ENCODE results near the gene ATP2B1. TPM values are rescaled to one million over a fixed set of nuclear protein-coding genes. Genes with fewer than 3 reads are reported as not detected.

The ATP2B1 gene
- total RNA-seq, 1 donor from 2014 or later, result 105 TPM

DNA sequence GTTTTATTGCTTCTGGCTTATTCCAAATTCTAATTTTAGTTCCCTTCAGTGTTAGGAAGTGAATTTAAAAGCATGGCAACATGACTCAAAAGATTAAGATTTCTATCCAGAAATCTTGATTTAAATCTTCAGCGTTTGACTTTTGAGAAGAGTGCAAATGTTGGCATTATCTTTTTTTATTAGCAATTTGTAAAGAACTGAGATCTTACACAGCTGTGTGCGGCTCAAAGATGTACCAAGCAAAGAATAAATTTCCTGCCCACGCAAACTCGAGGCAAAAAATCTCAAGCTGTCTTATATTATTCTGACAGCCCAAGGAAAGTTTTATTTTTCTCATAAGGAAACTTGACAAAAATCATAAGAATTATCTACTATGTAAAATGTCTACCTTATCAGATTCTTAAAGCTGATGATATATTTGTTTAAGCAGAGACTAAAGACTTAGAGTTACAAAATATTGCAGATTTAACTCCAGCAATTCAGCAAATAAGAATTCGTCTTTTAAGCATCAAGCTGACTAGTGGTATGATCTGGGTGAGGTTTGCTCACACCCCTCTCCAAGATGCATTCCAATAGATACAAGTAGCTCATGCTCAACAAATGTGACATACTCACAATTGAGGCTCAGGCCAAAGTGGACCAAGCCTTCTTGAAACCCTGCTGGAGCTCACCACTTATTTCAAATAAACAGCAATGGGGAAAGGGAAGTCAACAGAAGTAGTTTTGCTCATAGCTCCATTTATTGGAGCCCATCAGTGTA lies 135.4 kb downstream of the ATP2B1 start:
- Mint-ChIP-seq H3K27ac (no peak overlapping the region), H3K36me3 (ENCODE audit: insufficient read depth) (no peaks in the 10 kb centered on the region), H3K4me1 (ENCODE audit: low read depth) (peaks cover 12% of the 10 kb centered on the region), H3K27me3 (no peaks in the 10 kb centered on the region), H3K4me3 (ENCODE audit: low read depth) (no peak overlapping the region), H3K9me3 (ENCODE audit: low read depth) (no peaks in the 10 kb centered on the region)
- TF ChIP-seq, protein P1, sequence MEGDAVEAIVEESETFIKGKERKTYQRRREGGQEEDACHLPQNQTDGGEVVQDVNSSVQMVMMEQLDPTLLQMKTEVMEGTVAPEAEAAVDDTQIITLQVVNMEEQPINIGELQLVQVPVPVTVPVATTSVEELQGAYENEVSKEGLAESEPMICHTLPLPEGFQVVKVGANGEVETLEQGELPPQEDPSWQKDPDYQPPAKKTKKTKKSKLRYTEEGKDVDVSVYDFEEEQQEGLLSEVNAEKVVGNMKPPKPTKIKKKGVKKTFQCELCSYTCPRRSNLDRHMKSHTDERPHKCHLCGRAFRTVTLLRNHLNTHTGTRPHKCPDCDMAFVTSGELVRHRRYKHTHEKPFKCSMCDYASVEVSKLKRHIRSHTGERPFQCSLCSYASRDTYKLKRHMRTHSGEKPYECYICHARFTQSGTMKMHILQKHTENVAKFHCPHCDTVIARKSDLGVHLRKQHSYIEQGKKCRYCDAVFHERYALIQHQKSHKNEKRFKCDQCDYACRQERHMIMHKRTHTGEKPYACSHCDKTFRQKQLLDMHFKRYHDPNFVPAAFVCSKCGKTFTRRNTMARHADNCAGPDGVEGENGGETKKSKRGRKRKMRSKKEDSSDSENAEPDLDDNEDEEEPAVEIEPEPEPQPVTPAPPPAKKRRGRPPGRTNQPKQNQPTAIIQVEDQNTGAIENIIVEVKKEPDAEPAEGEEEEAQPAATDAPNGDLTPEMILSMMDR (IDR thresholded peaks at IDR 0.05; ENCODE audit: unreplicated experiment), result no peak
- no peak for DNase-seq (ENCODE audit: low spot score, unreplicated experiment)

DNA sequence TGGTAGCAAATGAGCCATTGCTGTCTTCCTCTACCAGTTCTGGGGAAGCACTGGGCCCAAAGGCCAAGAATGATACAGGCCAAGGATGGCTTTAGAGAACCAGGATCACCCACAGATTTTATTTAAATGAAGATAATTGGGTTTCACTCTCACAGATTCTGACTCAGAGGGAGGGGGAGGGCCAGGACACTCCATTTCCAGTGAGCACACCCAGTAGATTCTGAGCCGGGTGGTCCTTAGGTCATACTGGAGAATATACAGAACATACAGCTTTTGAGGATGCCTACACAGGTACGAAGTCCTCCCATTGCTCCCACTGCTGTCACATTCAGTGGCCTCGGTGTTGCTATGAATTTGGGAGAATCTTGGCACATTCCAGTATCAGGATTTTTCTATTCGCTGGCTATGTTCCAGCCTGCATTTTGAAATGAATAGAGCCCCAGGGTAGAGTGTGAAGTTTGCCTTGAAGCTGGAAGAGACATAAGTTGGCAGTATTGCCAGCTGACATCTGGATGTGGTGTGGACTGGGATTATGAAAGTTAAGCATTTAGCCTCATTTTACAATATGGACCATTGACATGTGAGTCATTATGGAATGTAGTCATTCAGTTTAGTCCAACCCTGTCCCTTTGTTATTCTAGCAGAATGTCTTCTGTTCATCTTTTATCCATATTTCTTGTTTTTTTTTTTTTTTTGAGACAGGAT lies 137.0 kb downstream of the ATP2B1 start:
- no peak overlapping the region for H3K4me3 Mint-ChIP-seq (ENCODE audit: low read depth)
- peaks cover 19% of the 10 kb centered on the region for H3K4me1 Mint-ChIP-seq (ENCODE audit: low read depth)
- TF ChIP-seq, protein P1 (IDR thresholded peaks at IDR 0.05; ENCODE audit: unreplicated experiment), result no peak
- H3K36me3 Mint-ChIP-seq (ENCODE audit: insufficient read depth), result no peaks in the 10 kb centered on the region
- H3K27me3 Mint-ChIP-seq, result no peaks in the 10 kb centered on the region
- no peaks in the 10 kb centered on the region for H3K9me3 Mint-ChIP-seq (ENCODE audit: low read depth)
- DNase-seq (ENCODE audit: low spot score, unreplicated experiment), result no peak
- no peak overlapping the region for H3K27ac Mint-ChIP-seq

DNA sequence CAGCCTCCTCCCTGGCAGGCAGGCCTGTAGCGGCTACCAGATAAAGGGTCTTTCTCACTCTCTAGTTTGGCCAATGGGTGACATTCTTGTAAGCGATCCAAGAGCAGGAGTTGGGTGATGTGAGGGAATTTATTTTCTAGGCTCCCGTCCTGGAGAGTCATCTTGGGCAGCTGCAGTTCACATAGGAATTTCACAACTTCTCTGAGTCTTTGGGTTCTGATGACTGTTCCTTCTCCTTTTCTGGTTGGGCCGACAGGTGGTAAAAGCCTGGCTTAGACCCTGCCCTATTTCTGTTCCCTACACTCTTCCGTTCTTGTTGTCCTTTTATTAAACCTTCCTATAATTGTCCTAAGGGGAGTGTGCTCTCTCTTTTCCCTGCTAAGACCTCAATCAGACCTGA lies 140.2 kb downstream of the ATP2B1 start:
- Mint-ChIP-seq H3K27ac (peak overlapping the region; percentile 67), H3K36me3 (ENCODE audit: insufficient read depth) (no peaks in the 10 kb centered on the region), H3K27me3 (no peaks in the 10 kb centered on the region), H3K9me3 (ENCODE audit: low read depth) (no peaks in the 10 kb centered on the region), H3K4me3 (ENCODE audit: low read depth) (no peak overlapping the region), H3K4me1 (ENCODE audit: low read depth) (peaks cover 27% of the 10 kb centered on the region)
- no peak for DNase-seq (ENCODE audit: low spot score, unreplicated experiment)
- TF ChIP-seq, protein P1 (IDR thresholded peaks at IDR 0.05; ENCODE audit: unreplicated experiment), result no peak

DNA sequence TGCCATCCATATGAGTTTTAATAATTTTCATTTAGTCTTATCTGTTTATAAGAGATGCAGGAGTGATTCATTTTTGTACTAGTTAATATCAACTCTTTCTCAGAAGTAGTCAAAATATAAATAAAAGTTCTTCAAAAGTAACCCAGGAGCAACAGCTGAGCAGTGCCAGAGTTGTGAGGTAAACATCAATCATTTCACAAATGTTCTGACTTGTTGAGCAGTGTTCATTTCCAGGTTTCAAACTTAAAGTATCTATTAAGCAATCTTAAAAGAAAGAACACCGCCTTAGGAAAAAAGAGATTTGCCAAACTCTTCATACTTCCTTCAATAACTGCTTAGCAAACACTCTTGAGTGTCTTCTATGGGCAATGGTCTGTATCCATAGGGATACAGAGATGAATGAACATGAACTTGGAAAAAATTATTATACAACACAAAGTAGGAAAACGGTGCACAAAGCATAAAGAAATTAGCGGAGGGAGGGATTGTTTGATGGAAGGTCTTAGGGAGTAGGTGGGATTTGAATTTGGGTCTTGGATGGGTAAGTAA lies 140.9 kb downstream of the ATP2B1 start:
- no peak overlapping the region for H3K4me3 Mint-ChIP-seq (ENCODE audit: low read depth)
- peaks cover 28% of the 10 kb centered on the region for H3K4me1 Mint-ChIP-seq (ENCODE audit: low read depth)
- H3K27ac Mint-ChIP-seq, result no peak overlapping the region
- no peak for DNase-seq (ENCODE audit: low spot score, unreplicated experiment)
- TF ChIP-seq, protein P1 (IDR thresholded peaks at IDR 0.05; ENCODE audit: unreplicated experiment), result no peak
- H3K36me3 Mint-ChIP-seq (ENCODE audit: insufficient read depth), result no peaks in the 10 kb centered on the region
- no peaks in the 10 kb centered on the region for H3K27me3 Mint-ChIP-seq
- H3K9me3 Mint-ChIP-seq (ENCODE audit: low read depth), result no peaks in the 10 kb centered on the region

DNA sequence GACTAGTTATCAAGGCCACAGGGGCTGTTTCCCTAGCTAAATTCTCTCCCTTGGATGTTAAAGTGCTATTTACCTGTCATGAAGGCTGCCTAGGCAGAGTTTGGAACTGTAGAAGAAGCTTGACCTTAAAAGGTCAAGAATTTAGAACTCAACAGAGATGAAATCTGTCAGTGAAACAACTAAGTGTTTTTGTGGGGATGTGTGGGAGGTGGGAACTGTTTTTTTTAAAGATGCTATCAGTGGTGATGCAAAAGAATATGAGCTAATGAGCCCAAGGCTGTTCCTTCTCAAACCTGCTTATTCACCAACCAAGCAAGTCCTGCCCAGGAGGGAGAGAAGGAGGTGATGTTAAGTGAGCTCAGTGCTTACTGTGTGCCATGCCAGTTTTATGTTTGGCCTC lies 142.0 kb downstream of the ATP2B1 start:
- Mint-ChIP-seq H3K4me3 (ENCODE audit: low read depth) (no peak overlapping the region), H3K4me1 (ENCODE audit: low read depth) (peaks cover 28% of the 10 kb centered on the region), H3K36me3 (ENCODE audit: insufficient read depth) (no peaks in the 10 kb centered on the region), H3K27ac (no peak overlapping the region), H3K27me3 (no peaks in the 10 kb centered on the region), H3K9me3 (ENCODE audit: low read depth) (no peaks in the 10 kb centered on the region)
- no peak for DNase-seq (ENCODE audit: low spot score, unreplicated experiment)
- TF ChIP-seq, protein P1 (IDR thresholded peaks at IDR 0.05; ENCODE audit: unreplicated experiment), result no peak
